HepG2 (cell line): Measurements from ENCODE around the gene RSPRY1. TPM values are rescaled to one million over a fixed set of nuclear protein-coding genes. Genes with fewer than 3 reads are reported as not detected.

ENCODE experiments used
- ELK4 ChIP-seq: sonication (generic); formaldehyde crosslinking; IDR thresholded peaks from 2 replicates; pipeline ENCODE4 v1.9.0; 2021; ENCODE audit warnings: missing genetic modification reagents, borderline replicate concordance
- ETV5 ChIP-seq: IDR thresholded peaks from 2 replicates; pipeline ENCODE4 v1.6.1; 2018; ENCODE audit warnings: missing biosample characterization, missing genetic modification reagents, inconsistent platforms, borderline replicate concordance
- GLI4 ChIP-seq: sonication (generic); formaldehyde crosslinking; IDR thresholded peaks from 2 replicates; pipeline ENCODE4 v1.5.1; 2020; ENCODE audit warnings: missing genetic modification reagents, mild to moderate bottlenecking, moderate library complexity, borderline replicate concordance
- KDM3A ChIP-seq: IDR thresholded peaks from 2 replicates; pipeline ENCODE4 v1.6.1; 2018; ENCODE audit warnings: low read depth, missing compliant biosample characterization
- KDM6A ChIP-seq: IDR thresholded peaks from 2 replicates; pipeline ENCODE4 v1.6.1; 2016; ENCODE audit warnings: low read depth
- LRRFIP1 ChIP-seq: sonication (generic); formaldehyde crosslinking; conservative IDR thresholded peaks from 2 replicates; pipeline ENCODE4 v1.4.0; 2020; ENCODE audit warnings: missing genetic modification reagents
- MAFK ChIP-seq, 2 experiments: IDR thresholded peaks in 1 of 2; conservative IDR thresholded peaks in 1 of 2; 2 replicates each; pipeline ENCODE4 v1.6.1; 2011; ENCODE audit warnings: improper control_type of control experiment in 2 of 2, low read length in 2 of 2
- PPARG ChIP-seq: conservative IDR thresholded peaks from 2 replicates; pipeline ENCODE4 v1.6.1; 2016; ENCODE audit warnings: missing biosample characterization, missing genetic modification reagents
- PRDM15 ChIP-seq: sonication (generic); formaldehyde crosslinking; IDR thresholded peaks from 2 replicates; pipeline ENCODE4 v1.4.0; 2020; ENCODE audit warnings: missing genetic modification reagents
- RFX5 ChIP-seq: IDR thresholded peaks from 2 replicates; pipeline ENCODE4 v1.6.1; 2011; ENCODE audit warnings: low read depth, low read length, improper control_type of control experiment
- SMAD9 ChIP-seq: sonication (generic); formaldehyde crosslinking; IDR thresholded peaks from 2 replicates; pipeline ENCODE4 v1.5.1; 2020; ENCODE audit warnings: mild to moderate bottlenecking, missing genetic modification reagents
- SNAPC5 ChIP-seq: sonication (generic); formaldehyde crosslinking; IDR thresholded peaks from 2 replicates; pipeline ENCODE4 v1.8.1; 2023; ENCODE audit warnings: mild to moderate bottlenecking, missing genetic modification reagents, borderline replicate concordance
- SP140L ChIP-seq: sonication (generic); formaldehyde crosslinking; IDR thresholded peaks from 2 replicates; pipeline ENCODE4 v1.4.0; 2020; ENCODE audit warnings: missing genetic modification reagents, borderline replicate concordance
- TMF1 ChIP-seq: sonication (generic); formaldehyde crosslinking; IDR thresholded peaks from 2 replicates; pipeline ENCODE4 v1.8.1; 2022; ENCODE audit warnings: low read depth, missing genetic modification reagents
- ZFP91 ChIP-seq: sonication (generic); formaldehyde crosslinking; IDR thresholded peaks from 2 replicates; pipeline ENCODE4 v1.9.0; 2022; ENCODE audit warnings: missing genetic modification reagents, mild to moderate bottlenecking, borderline replicate concordance
- ZNF263 ChIP-seq: sonication (generic); formaldehyde crosslinking; IDR thresholded peaks from 2 replicates; pipeline ENCODE4 v1.4.0; 2020; ENCODE audit warnings: missing genetic modification reagents
- polyA plus RNA-seq, 8 experiments: library from polyadenylated mRNA; depleted of rRNA in 3 of 8; stranded (reverse) in 7 of 8; unstranded in 1 of 8; fragments of >200 nt; fragmentation: Illumina TruSeq in 4 of 8; extraction: Trizol in 4 of 8; gene quantifications; 2 replicates each; pipeline versions ENCODE4 v1.2.1 to v1.2.3, GENCODE V29; 2011 to 2016; ENCODE audit warnings: low read depth in 4 of 8, missing spikeins in 1 of 8, mixed read lengths in 1 of 8; ENCODE audit not compliant: insufficient read depth in 1 of 8
- total RNA-seq, 5 experiments: library from RNA; depleted of rRNA; stranded (reverse); fragments of >200 nt; fragmentation: Illumina TruSeq; extraction: Trizol; gene quantifications; 2 replicates each; pipeline ENCODE4 v1.2.3, GENCODE V29; 2016; ENCODE audit warnings: low read depth in 1 of 5

Gene RSPRY1
- total and polyA plus RNA-seq, 2 of the 13 experiments (the other 11 are each of a cell fraction or from before 2014, with no cell fraction given) = 53.4 to 61.0 TPM

GRCh38 chr16:57244767-57245471 is 58.8 kb downstream of the RSPRY1 start, which contains the start of gene ARL2BP (continued):
- no peak; the same call in 1 of the 2 replicates for TF ChIP-seq GLI4 (CRISPR knock-in tag)
- TF ChIP-seq ZNF263 (CRISPR knock-in tag) = peak; percentile 74
- peak; percentile 93 for TF ChIP-seq ZFP91 (CRISPR knock-in tag)
- TF ChIP-seq KDM3A (CRISPR knock-in tag) = peak; percentile 77
- no peak for TF ChIP-seq LRRFIP1
- peak; percentile 72; the same call in 1 of the 2 replicates for TF ChIP-seq SP140L
- no peak for TF ChIP-seq ELK4 (CRISPR knock-in tag)
- peak; percentile 94 for TF ChIP-seq PRDM15 (CRISPR knock-in tag)
- TF ChIP-seq SMAD9 = no peak
- TF ChIP-seq KDM6A (CRISPR knock-in tag) = peak; percentile 49; the same call in 1 of the 2 replicates
- peak; percentile 94; the same call in 1 of the 2 replicates for TF ChIP-seq TMF1 (CRISPR knock-in tag)
- peak; percentile 66; the same call in 1 of the 2 replicates for TF ChIP-seq RFX5
- TF ChIP-seq MAFK (conservative IDR thresholded peaks at IDR 0.05 in 1 of 2, IDR thresholded peaks at IDR 0.05 in 1 of 2; ENCODE audit: low read length in 2 of 2) = no peak
- TF ChIP-seq ETV5 (CRISPR knock-in tag) = peak; percentile 62
- TF ChIP-seq SNAPC5 (CRISPR knock-in tag) = peak; percentile 94; the same call in 1 of the 2 replicates
- peak; percentile 66; the same call in 1 of the 2 replicates for TF ChIP-seq PPARG (CRISPR knock-in tag)
